Measurements from ENCODE around the gene CRACDL. TPM values are rescaled to one million over a fixed set of nuclear protein-coding genes. Genes with fewer than 3 reads are reported as not detected.

CRACDL gene
- total and polyA plus RNA-seq, 2 donors (not counting 1 experiment from before 2014, with no cell fraction given): 0.25 TPM; not detected in 1

DNA sequence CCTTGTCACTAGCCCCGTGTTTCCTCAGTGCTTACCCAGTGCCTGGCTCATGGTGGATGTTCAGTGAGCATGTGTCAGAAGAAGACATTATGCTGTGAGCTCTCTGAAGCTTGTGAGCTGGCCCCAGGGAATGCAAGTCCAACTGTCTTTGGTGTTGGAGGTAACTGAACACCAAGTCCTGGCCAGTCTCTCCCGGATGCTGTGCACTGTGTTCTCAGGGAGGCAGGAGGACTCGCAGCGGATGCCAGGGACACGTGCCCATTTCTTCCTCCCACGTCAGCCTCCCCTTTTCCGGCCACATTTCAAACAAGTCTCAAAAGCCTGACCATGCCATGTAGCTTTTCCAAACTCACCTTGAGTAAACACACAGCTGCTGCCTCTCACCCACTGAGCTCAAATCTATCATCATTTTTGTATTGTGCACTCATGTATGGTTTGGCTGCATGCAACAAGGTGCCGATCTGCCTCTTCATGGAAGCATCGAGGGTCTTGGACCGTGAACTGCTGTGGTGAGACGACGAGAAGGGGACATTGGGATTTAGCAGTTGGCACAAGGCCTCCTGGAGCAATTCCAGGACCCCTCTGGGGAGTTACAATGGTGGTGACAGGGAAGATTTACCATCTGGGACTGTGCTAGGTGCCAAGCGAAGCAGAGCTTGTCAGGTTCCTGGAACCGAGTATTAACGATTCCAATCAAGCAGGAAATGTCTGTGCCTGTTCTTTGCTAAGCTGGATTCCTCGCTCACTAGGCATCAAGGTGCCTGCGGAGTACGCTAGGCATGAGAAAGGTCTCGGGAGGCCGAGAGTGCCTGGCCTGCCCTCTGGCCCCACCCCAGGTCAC is 160.7 kb downstream of the CRACDL start:
- no peaks in the 10 kb centered on the region for H3K36me3 ChIP-seq (replicated peaks in 1 of 2; ENCODE audit: control extremely low read depth in 1 of 2, control insufficient read depth in 1 of 2, extremely low read depth in 1 of 2, insufficient read depth in 2 of 2, low read length in 1 of 2)
- POLR2A ChIA-PET: no interaction called here
- Mint-ChIP-seq H3K27ac (no peak overlapping the region), H3K27me3 (peaks cover 7% of the 10 kb centered on the region), H3K4me1 (peaks cover 22% of the 10 kb centered on the region), H3K9me3 (ENCODE audit: insufficient read depth) (no peaks in the 10 kb centered on the region), H3K4me3 (no peak overlapping the region)
- intact Hi-C loops (cut with micrococcal nuclease): no loop called here
- no peak overlapping the region for H3K4me3 ChIP-seq (ENCODE audit: control extremely low read depth in 1 of 5, extremely low read depth in 1 of 5, insufficient read depth in 1 of 5, low read depth in 2 of 5, low read length in 4 of 5)
- peaks cover 0 to 4% (median 0%) of the 10 kb centered on the region in 4 experiments for H3K27me3 ChIP-seq (replicated peaks in 1 of 4; ENCODE audit: control extremely low read depth in 1 of 4, control insufficient read depth in 3 of 4, insufficient read depth in 4 of 4, low read length in 3 of 4)
- ATAC-seq (ENCODE audit: low read depth) (no peak), DNase-seq (no peak)
- H3K9ac ChIP-seq (ENCODE audit: low read length): no peak overlapping the region
- peaks cover 0 to 8% (median 0%) of the 10 kb centered on the region in 3 donors for H3K9me3 ChIP-seq (ENCODE audit: control extremely low read depth in 1 of 3, control insufficient read depth in 2 of 3, insufficient read depth in 1 of 3, low read length in 2 of 3)
- CTCF ChIA-PET: no interaction called here
- H3K4me1 ChIP-seq (ENCODE audit: control insufficient read depth in 2 of 2, insufficient read depth in 2 of 2, low read length in 2 of 2): peaks cover 19 to 24% of the 10 kb centered on the region in 2 donors
- 91% methylated on average over 20 of the region's 20 CpGs for WGBS (ENCODE audit: insufficient coverage)
- H4K20me1 ChIP-seq (ENCODE audit: control insufficient read depth, insufficient read depth, low read length, poor library complexity, severe bottlenecking): no peaks in the 10 kb centered on the region
- no peak for TF ChIP-seq EZH2 (IDR thresholded peaks at IDR 0.05; ENCODE audit: borderline replicate concordance, insufficient read depth, low read depth, low read length, poor library complexity, severe bottlenecking)
- TF ChIP-seq, protein P1, sequence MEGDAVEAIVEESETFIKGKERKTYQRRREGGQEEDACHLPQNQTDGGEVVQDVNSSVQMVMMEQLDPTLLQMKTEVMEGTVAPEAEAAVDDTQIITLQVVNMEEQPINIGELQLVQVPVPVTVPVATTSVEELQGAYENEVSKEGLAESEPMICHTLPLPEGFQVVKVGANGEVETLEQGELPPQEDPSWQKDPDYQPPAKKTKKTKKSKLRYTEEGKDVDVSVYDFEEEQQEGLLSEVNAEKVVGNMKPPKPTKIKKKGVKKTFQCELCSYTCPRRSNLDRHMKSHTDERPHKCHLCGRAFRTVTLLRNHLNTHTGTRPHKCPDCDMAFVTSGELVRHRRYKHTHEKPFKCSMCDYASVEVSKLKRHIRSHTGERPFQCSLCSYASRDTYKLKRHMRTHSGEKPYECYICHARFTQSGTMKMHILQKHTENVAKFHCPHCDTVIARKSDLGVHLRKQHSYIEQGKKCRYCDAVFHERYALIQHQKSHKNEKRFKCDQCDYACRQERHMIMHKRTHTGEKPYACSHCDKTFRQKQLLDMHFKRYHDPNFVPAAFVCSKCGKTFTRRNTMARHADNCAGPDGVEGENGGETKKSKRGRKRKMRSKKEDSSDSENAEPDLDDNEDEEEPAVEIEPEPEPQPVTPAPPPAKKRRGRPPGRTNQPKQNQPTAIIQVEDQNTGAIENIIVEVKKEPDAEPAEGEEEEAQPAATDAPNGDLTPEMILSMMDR (IDR thresholded peaks at IDR 0.05): no peak
- no peak overlapping the region for H2AFZ ChIP-seq (ENCODE audit: insufficient read depth, low read depth, low read length, poor library complexity, severe bottlenecking)
- no peaks in the 10 kb centered on the region for H3K79me2 ChIP-seq (ENCODE audit: control insufficient read depth, insufficient read depth, low read length)
- H3K27ac ChIP-seq (ENCODE audit: low read length in 2 of 2): no peak overlapping the region
- no peak overlapping the region for H3K4me2 ChIP-seq (replicated peaks; ENCODE audit: low read depth, low read length, poor library complexity, severe bottlenecking)

DNA sequence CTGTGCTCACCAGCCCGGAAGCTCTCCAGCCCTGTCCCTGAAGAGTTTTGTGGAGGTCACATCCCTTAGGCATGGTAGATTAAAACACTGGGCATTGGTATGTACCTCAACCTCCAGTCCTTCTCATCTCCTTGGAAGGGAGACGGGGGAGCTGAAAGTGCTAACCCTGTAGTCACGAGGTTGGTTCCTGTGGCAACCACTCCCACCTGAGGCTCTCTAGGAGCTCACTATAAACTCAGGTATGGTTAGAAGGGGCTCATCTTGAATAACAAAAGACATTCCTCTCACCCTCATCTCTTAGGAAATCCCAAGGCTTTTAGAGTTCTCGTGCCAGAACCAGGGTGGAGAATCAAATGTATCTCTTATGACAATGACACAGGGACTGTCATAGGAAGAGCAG is 162.1 kb downstream of the CRACDL start:
- intact Hi-C loops (cut with micrococcal nuclease): no loop called here
- no peak overlapping the region for H3K27ac Mint-ChIP-seq
- H3K27ac ChIP-seq (ENCODE audit: low read length in 2 of 2): no peak overlapping the region
- no peak overlapping the region for H2AFZ ChIP-seq (ENCODE audit: insufficient read depth, low read depth, low read length, poor library complexity, severe bottlenecking)
- WGBS (ENCODE audit: insufficient coverage): no CpG with 5 or more reads among the region's 4 CpGs
- peaks cover 0 to 4% (median 0%) of the 10 kb centered on the region in 3 donors for H3K9me3 ChIP-seq (ENCODE audit: control extremely low read depth in 1 of 3, control insufficient read depth in 2 of 3, insufficient read depth in 1 of 3, low read length in 2 of 3)
- peaks cover 19 to 28% of the 10 kb centered on the region in 2 donors for H3K4me1 ChIP-seq (ENCODE audit: control insufficient read depth in 2 of 2, insufficient read depth in 2 of 2, low read length in 2 of 2)
- TF ChIP-seq, protein P1 (IDR thresholded peaks at IDR 0.05): no peak
- no peak for TF ChIP-seq EZH2 (IDR thresholded peaks at IDR 0.05; ENCODE audit: borderline replicate concordance, insufficient read depth, low read depth, low read length, poor library complexity, severe bottlenecking)
- no peak overlapping the region for H3K4me2 ChIP-seq (replicated peaks; ENCODE audit: low read depth, low read length, poor library complexity, severe bottlenecking)
- no peaks in the 10 kb centered on the region for H3K9me3 Mint-ChIP-seq (ENCODE audit: insufficient read depth)
- ATAC-seq (ENCODE audit: low read depth): no peak
- H3K9ac ChIP-seq (ENCODE audit: low read length): no peak overlapping the region
- CTCF ChIA-PET: no interaction called here
- peaks cover 7% of the 10 kb centered on the region for H3K27me3 Mint-ChIP-seq
- peaks cover 0 to 12% (median 0%) of the 10 kb centered on the region in 4 experiments for H3K27me3 ChIP-seq (replicated peaks in 1 of 4; ENCODE audit: control extremely low read depth in 1 of 4, control insufficient read depth in 3 of 4, insufficient read depth in 4 of 4, low read length in 3 of 4)
- H3K4me3 ChIP-seq (ENCODE audit: control extremely low read depth in 1 of 5, extremely low read depth in 1 of 5, insufficient read depth in 1 of 5, low read depth in 2 of 5, low read length in 4 of 5): no peak overlapping the region
- H3K4me1 Mint-ChIP-seq: peaks cover 27% of the 10 kb centered on the region
- no peaks in the 10 kb centered on the region for H4K20me1 ChIP-seq (ENCODE audit: control insufficient read depth, insufficient read depth, low read length, poor library complexity, severe bottlenecking)
- DNase-seq: no peak
- H3K4me3 Mint-ChIP-seq: no peak overlapping the region
- no peaks in the 10 kb centered on the region for H3K79me2 ChIP-seq (ENCODE audit: control insufficient read depth, insufficient read depth, low read length)
- H3K36me3 ChIP-seq (replicated peaks in 1 of 2; ENCODE audit: control extremely low read depth in 1 of 2, control insufficient read depth in 1 of 2, extremely low read depth in 1 of 2, insufficient read depth in 2 of 2, low read length in 1 of 2): no peaks in the 10 kb centered on the region
- POLR2A ChIA-PET: no interaction called here

Data from B cell (primary cell).